ENCODE data around the gene TTLL13. TPM values are rescaled to one million over a fixed set of nuclear protein-coding genes. Genes with fewer than 3 reads are reported as not detected.

TTLL13 gene
- total and polyA plus RNA-seq, 2 of the 8 experiments (the other 6 are each of a cell fraction or from before 2014, with no cell fraction given) = 0.03 TPM; not detected in 1

DNA sequence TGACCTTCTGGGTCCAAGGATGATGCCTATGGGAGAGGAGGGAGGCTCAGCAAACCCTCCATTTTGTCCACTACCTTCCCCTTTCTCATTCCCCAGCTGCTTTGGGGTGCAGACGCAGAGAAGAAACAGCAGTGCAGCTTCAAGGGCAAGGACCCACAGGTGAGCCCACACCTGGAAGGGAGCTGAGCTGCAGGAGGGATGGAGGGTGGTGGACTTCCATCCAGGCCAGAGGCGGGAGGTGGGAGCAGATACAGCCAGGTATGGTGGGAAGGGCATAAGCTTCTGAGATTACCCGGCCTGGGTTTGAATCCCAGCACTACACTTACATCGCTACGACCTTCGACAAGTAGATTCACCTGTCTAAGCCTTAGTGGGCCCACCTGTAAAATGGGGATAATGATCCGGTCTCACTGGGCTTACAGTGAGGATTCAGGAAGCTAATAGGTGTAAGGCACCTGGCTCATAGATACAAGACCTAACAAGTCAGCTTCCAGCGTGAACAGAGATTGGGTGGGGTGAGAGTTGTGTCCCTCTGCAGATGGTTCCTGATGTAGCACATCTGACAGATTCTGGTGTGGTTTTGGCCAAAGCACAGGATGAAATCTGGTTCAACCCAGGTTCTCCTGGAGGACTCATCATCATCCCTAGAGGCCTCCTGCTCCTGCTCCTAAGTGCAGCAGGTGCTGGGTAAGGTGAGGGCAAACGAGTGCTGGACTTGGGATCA is 31.5 kb upstream of the TTLL13 start (continued):
- TF ChIP-seq SAP30 (IDR thresholded peaks at IDR 0.05; ENCODE audit: insufficient read depth, insufficient replicate concordance, low read length) (no peak), EGR1 (IDR thresholded peaks at IDR 0.05; ENCODE audit: borderline replicate concordance, low read depth, low read length) (no peak), CTBP2 (IDR thresholded peaks at IDR 0.05; ENCODE audit: borderline replicate concordance, insufficient read depth, insufficient read length, low read length) (no peak)
